ENCODE measurements around the gene ST6GALNAC5.
"Not testable (repeated sequence)": the region's sequence is repeated elsewhere in the genome, so short reads cannot be mapped to it uniquely, and the experiment has no call there.

ST6GALNAC5 gene

DNA sequence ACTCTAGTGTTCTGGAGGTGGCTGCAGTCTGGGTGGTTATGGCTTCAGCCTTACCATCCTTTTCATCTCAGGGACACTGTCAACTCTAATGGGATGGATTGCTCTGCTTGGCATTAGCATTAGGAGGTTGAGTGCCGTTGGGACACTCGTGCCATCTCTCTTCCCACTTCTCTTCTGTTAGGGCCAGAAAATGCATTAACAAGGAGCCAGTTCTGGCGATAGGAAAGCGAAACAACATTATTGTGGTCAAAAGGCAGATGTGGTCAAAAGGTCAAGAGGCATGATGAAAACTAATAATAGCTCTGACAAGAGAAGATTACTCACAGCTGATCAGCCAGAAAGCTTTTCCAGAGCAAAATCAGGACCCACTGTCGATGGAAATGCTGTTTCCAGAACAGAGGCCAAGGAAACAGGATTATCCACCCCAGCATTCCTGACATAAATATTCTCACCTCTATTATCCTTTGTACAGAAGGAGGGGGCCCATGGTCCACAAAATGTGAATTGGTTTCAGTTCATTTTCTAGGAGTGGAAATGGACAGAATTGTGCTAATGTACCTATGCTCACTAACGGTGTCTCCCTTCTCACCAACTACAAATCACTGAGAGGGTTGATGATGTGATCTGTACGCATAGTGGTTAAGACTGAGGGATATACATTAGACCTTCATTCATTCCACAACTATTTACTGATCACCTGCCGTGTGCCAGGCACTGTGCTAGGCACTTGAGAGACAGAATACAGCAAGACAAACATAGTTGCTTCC, 72.0 kb downstream of the ST6GALNAC5 start:
- peak; percentile 61 for DNase-seq (ENCODE audit: low spot score)

DNA sequence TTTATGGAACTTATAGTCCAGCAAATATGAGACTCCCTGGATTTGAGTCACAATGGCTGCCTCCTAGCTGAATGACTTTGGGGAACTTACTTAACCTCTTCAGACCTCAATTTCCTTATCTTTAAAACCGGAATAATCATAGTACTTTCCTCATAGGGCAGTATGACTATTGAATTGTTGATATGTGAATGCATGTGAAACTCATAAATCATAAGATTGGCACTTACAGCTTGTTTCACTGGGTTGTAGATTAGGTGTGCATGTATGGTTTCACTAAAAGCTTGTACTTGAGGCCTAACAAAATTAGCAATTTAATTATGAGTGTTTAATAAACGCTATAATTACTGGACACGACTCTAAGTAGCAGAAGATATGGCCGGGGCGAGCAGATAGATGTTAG, 72.5 kb downstream of the ST6GALNAC5 start:
- DNase-seq (ENCODE audit: low spot score): no peak

DNA sequence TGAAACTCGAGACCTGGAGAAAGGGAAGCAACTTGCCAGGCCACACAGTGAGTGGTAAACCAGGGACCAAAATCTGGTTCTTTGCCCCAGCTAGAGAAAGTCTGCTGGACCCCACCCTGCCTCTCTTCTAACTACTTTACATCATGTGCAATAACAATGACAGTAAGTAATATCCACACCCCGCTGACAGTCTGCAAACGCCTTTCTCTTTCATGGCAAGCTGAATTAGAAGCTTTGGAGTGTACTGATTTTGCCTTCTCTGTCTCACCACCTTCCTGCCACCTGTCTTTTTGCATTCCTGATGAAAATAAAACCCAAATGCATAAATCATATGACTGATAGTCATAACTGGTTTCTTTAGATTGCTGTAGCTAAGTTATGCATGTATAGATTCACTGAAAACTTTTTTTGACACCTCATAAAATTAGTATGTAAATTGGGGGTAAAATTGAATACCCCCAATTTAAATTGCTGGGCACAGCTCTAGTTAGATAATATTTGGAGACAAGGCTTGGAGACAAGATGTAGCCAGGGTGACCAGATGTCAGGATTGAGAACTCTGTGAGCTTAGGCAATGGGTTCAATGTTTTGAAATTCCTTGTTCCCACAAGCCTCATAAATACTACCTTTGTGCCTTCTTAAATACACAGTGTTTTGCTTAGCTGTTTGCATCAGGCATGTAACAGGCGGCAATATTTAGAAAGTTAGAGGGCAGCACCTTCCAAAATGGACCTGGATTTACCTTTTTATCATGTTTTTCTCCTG, 73.5 kb downstream of the ST6GALNAC5 start:
- DNase-seq (ENCODE audit: low spot score): no peak

DNA sequence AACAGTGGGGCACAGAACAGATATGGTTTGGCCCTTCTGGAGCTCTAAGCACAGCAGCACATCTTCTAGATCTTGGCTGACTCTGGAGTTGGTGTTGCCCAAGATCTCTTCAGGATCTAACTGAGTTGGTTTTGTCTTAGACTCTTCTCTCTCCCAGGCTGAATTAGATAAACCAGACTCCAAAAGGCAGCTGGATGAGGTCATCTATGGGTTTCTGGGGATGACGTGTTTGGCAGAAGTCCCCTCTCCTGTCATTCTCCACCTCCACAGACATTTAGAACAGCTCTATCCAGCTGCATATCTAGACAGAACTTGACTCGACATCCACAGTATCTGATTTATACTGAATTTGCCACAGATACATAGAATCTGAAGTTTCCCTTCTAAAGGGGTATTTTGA, 75.3 kb downstream of the ST6GALNAC5 start:
- peak; percentile 62 for DNase-seq (ENCODE audit: low spot score)

DNA sequence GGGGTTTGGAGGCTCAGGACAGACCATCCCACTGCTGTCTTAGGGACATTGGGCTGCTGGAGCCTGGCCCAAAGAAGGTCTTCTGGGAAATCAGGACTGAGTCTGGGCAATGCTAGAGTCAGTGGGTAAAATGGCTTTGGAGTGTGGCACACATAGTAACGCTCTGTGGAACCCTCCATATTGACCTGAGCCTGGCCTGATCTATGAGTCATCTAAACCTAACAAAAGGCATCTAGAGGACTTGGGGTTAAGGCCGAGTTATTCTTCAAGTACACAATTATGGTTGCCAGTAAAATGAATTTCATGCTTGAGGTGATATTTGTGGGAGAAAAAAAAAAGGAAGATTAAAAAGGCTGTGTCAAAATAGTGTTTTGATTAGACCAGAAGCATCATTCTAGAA, 77.7 kb downstream of the ST6GALNAC5 start:
- no peak for DNase-seq (ENCODE audit: low spot score)

DNA sequence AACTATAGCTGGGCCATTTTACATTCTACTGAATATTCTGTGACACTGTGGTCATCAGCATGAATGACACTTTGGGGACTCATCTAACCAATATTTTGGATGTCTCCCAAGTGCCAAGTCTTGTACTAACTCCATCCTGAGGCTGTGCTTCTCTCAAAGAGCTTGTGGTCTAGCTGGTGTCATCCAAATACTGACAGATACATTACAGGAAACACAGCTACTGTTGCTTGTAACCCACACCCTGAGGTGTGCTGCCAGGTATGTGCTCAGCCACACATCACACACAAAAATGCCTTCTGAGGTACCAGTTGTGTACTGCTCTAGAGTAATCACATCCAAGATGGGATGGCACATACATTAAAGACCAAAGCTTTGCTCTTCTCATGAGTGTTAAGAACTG, 81.6 kb downstream of the ST6GALNAC5 start:
- no peak for DNase-seq (ENCODE audit: low spot score)

DNA sequence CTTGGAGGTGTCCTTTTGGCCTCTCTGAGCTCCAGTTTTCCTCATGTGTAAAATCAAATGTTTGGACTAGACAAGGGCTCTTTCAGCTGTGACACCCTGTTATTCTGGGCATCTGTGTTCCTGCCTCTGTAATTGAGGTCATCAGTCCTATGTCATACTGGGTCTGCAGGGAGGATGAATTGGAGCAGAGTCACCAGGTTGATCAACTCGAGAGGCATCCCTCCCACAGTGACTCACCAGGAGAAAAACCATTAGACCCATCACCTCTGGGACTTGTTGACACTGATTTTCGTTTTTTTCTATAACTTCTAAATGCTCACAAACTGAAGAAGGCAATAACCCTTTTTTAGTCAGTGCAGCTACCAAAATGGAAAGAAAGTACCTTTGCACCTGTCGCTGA, 82.2 kb downstream of the ST6GALNAC5 start:
- peak; percentile 64 for DNase-seq (ENCODE audit: low spot score)

DNA sequence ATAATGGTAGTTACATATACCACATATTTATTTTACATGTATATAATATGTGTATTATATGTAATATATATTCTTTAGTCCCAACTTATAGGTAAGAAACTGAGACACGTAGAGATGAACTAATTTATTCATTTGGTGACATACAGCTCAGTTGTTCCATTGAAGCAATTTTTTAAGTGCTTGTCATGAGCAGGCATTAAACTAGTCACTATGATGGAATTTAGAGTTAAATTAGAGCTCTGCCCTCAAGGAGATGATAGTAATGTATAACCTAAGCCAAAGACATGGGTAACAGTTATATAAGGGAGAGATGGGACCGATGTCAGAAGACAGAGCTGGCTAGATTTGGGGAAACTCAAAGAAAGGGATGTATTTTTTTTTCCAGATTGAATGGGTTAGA, 83.0 kb downstream of the ST6GALNAC5 start:
- no peak for DNase-seq (ENCODE audit: low spot score)

DNA sequence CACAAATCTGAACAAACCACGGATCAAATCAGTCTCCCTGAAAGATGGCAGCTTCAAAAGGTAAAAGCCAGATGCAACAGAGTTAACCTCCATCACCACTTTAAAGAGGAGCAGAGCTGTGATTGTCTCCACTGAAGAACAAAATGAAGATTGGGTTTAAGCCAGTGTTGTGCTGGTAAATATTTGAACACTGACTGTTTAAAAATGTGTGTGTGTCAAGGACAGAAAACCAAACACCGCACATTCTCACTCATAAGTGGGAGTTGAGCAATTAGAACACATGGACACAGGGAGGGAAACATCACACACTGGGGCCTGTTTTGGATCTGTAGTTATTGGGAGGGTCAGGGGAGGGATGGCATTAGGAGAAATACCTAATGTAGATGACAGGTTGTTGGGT, 83.9 kb downstream of the ST6GALNAC5 start:
- DNase-seq (ENCODE audit: low spot score): no peak

DNA sequence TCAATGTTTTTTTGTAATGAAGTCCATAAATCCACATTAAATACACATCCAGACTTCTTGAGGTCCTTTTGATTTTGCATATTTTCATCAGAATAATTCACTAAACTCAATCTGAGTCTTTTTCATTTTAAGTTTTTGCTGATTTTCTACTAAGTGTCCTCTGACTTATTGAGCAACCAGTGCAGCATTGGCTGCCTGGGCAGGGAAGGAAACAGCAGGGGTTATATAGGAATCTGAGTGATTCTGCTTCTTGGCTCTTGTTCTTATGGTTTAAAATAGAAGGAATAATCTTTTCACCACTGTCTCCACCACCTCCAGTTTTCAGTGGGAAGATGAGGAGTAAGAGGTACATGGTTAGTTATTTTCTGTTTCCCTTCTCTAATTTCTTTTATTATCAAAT, 88.4 kb downstream of the ST6GALNAC5 start:
- DNase-seq (ENCODE audit: low spot score): peak; percentile 60

DNA sequence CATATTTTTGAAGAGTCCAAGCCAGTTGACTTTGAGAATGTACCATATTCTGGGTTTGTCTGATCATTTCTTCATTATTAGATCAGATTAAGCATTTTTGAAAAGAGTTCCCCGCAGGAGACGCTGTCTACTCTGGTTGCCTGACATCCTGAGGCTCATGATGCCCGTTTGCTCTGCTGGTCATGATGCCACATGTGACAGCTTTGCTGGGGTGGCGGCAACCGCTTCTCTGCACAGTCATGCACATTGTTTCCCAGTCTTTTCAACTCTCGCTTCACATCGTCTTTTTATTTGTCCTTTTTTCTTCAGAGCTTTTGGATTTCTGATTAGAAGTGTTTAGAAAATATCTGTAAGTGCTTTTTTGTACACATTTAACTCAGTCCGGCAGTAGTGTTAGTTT, 90.7 kb downstream of the ST6GALNAC5 start:
- no peak for DNase-seq (ENCODE audit: low spot score)

DNA sequence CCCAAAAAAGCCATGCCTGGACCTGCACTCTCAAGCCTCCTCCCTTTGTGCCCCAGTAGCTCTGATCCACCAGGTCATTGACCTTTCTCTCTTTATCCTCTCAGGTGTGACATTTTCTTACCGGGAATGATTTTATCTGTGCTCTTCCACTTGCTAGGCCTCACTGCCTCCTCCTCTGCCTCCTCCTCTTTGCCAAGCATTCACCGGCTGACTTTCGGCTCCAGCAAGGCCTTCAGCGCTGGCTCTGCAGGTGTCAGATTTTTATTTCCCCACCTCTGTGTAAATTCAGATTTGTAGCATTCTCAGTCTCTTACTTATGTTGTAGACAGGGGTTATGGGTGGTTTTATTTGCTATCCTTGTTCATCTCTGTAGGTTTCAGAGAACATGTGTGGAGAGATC, 91.5 kb downstream of the ST6GALNAC5 start:
- no peak for DNase-seq (ENCODE audit: low spot score)

DNA sequence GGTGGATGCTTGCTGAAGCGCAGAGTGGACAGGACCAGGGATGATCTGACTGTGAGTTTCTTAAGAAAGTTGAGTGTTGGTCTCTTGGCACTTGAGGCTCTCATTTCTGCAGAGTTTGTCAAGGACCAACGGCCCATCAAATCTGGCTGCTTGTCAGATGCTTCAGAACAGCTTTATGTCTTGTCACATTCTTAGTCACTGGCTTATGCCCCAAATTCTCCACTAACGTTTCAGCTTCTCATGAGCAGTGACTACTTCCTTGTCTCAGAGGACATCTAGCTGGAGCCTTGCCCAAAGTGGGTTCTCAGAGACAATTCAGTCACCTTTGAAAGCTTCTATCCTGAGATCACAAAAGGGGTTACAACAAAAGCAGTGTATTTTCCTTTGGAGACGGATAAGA, 92.3 kb downstream of the ST6GALNAC5 start:
- no peak for DNase-seq (ENCODE audit: low spot score)

DNA sequence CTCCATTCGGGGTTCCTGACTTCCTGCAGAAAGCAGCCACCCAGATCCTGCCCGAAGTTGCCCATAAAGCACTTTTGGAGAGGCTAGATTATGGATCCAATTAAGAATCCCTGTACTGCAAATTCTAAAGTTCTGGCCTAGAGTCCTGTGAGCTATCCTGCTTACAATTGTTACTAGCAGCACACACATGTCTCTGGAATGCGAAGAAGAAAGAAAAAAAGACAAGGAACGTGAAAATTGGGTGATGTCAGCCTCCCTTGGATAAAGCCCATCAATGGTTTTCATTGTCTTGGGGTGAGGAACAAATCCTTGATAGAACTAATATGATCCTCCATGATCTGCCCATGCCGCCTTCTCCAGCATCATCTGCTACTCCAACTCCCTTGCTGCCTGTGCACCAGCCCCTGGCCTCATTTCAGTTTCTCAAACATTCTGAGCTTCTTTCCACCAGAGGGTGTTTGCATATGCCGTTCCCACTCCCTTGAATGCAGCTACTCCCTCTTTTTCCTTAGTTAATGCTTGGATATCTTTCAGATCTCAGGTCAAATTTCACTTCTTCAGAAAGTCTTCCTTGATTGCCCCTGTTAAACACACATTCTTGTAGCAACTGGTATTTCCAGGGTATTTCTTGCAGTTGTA, 94.0 kb downstream of the ST6GALNAC5 start:
- peak; percentile 74 for DNase-seq (ENCODE audit: low spot score)

DNA sequence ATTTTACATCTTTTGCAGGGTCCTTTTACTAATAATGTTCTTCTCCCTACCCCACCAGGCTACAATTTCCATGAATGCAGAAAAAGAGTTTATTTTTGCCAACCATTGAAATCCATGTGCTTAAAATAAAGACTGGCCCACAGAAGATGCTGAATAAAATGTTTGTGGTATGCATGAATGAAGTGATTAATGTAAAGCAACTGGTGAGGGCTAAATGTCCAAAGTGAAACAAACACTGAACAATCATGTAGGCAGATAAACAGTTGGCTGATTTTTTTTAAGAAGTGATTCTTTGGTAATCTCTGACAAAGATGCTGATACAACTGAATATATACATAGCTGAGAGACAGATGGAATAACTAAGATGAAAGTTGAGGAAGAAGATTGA, 94.5 kb downstream of the ST6GALNAC5 start:
- no peak for DNase-seq (ENCODE audit: low spot score)

DNA sequence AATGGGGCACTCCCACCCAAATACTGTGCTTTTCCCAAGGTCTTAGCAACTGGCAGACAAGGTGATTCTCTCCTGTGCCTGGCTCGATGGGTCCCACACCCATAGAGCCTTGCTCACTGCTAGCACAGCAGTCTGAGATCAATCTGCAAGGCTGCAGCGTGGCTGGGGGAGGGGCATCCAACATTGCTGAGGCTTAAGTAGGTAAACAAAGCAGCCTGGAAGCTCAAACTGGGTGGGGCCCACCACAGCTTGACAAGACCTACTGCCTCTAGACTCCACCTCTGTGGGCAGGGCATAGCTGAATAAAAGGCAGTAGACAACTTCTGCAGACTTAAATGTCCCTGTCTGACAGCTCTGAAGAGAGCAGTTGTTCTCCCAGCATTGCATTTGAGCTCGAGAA, 114.0 kb downstream of the ST6GALNAC5 start:
- not testable (repeated sequence) for DNase-seq (ENCODE audit: low spot score)

DNA sequence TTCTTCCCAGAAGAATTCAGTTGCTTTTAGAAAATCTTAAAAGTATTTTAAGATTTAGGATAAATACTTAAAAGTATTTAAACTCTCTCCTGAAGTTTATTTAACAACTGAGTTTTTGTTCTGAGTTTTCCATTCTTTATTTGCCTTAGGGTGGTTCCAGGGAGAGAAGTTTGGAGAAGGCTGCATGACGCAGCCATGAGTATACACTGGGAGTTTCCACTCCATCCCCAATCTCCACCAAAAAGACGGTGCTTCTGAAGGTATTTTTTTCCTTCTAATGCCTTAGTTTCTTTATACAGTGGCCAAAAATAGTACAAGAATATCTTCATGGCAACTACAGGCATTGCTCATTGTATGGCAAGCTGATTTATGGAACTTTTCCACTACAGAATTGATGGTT, 122.7 kb downstream of the ST6GALNAC5 start:
- DNase-seq (ENCODE audit: low spot score): no peak

DNA sequence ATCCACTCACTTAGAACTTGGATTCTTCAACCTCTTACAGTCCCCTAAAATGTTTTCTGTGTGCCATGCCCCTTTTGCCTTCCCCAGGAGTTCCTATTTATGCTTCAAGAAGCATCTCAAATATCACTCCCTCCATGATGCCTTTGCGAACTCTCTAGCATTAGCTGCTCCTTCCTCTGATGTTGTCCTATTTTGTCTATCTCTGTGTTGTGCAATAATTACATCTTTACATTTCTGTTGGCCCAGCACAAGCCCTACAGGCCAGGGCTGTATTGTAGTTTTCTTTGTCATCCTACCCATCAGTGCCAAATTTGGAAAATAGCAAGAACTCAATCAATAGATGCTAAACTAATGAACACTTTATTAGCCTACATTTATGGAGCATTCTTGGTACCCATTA, 125.8 kb downstream of the ST6GALNAC5 start:
- no peak for DNase-seq (ENCODE audit: low spot score)

DNA sequence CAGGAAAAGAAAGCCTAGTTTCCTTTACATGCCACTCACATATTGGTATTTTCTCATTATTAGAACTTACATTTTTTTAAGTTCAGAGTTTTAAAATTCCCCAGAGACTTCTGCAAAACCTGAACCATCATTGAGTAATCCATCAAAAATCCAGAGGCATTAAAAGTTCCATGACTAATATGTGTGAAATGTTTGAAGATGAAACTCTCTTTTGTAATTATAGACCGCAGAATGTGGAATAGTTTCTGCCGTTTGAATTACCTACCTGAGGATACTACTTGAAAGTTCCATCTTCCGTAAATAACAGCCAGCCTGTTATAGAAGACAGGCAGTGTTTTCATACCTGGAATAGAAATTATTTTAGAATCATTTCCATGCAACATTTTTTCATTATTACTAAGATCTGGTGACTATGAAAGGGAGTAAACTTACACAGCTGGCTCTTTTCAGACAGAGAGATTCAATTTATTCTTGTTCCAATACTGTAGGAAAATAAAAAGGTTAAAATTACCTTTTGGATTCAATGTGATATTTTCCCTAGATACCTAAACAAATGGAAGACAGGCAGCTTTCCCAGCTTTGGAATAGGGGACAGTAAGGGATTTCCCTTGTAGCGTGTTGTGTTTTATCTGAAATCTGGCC, 131.4 kb downstream of the ST6GALNAC5 start:
- DNase-seq (ENCODE audit: low spot score): peak; percentile 78

DNA sequence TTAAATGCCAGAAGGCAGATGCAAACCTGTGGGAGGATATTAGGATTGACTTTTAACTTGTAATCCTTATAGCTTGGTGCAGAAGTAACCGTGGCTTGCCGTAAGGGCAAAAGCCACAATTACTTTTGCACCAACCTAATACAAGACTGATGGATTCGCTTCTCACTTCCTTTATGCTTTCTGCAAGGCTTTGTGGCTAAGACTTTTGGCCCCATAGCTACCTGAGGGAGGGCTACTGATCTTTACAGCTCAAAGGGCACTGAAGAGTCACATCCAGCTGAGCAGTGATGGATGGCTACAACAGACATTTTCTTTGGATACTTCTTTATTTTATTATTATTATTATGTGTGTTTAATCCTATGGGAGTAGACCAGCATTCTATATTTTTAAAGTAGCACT, 140.4 kb downstream of the ST6GALNAC5 start:
- no peak for DNase-seq (ENCODE audit: low spot score)

DNA sequence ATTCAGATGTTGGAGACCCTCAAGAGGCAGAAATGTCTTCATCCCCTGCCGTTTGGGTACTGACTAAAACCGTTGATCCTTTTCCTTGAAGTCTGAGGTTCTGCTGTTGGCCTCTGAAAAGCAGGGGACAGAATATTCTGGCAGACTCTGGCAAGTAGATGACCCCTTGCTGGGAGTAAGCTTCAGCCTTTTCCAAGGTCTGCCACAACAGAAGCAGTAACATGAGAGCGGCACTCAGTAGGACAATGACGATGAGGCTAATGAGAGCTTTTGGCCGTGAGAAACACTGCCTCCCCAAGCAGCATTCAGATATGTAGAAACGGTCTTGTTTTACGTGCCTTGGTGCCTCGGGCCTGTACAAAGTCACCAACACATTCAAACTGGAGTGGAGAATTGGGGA, 143.7 kb downstream of the ST6GALNAC5 start:
- no peak for DNase-seq (ENCODE audit: low spot score)

DNA sequence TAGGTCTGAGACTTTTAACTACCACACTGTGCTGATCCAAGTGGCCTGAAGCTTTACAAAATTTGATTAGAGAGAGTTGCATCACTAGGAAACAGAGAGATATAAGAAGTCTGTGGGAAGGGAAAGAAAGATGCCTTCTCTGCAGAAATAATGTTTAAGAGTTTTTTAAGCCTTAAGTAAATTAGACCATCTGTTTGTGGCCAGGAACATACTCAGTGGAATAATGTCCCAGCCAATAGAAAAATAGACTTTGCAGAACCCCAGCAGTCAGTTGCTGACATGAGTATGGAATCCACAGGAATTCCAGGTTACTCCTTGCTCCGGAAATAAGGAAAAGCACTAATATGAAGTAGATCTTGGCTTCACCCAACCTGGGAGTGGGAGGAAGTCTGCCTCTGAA, 144.8 kb downstream of the ST6GALNAC5 start:
- no peak for DNase-seq (ENCODE audit: low spot score)
